Hindlimb muscle (tissue), 1 donor: ENCODE results near the gene KCNJ6. TPM values are rescaled to one million over a fixed set of nuclear protein-coding genes. Genes with fewer than 3 reads are reported as not detected.
A peak's percentile ranks its signal among the peaks of the same experiment; 100 is the strongest.
"Not testable (repeated sequence)": the region's sequence is repeated elsewhere in the genome, so short reads cannot be mapped to it uniquely, and the experiment has no call there.

Experiments
- DNase-seq: peaks from one replicate; pipeline ENCODE4 v3.0.0-alpha.2; 2013
- polyA plus RNA-seq: library from polyadenylated mRNA; unstranded; fragments of 120-200 nt; gene quantifications from one replicate; pipeline ENCODE4 v1.2.1, GENCODE V29; 2013; ENCODE audit not compliant: insufficient read length

Gene KCNJ6
- polyA plus RNA-seq: 1.1 TPM

GRCh38 chr21:37916310-37917051 lies at the start of gene KCNJ6:
TSS of gene KCNJ6 (minus strand) at chr21:37916457. CDS start at chr21:37840682, 75,775 bp downstream.
- DNase-seq: peak; percentile 36

GRCh38 chr21:37965088-37965805 lies 49.0 kb upstream of the KCNJ6 start:
- DNase-seq: no peak

- DNase-seq: no peak
These were observed 42.3 kb upstream of the KCNJ6 start for GRCh38 chr21:37958537-37958936.

- DNase-seq: no peak
These were observed 40.5 kb upstream of the KCNJ6 start for GRCh38 chr21:37956772-37957171.

GRCh38 chr21:37945036-37945435 lies 28.8 kb upstream of the KCNJ6 start:
- DNase-seq: no peak

GRCh38 chr21:37944496-37944895 lies 28.2 kb upstream of the KCNJ6 start:
- no peak for DNase-seq

GRCh38 chr21:37940691-37941090 lies 24.4 kb upstream of the KCNJ6 start:
- no peak for DNase-seq

- no peak for DNase-seq
These were observed 23.6 kb upstream of the KCNJ6 start for GRCh38 chr21:37939838-37940237.

- no peak for DNase-seq
These were observed 23.0 kb upstream of the KCNJ6 start for GRCh38 chr21:37939251-37939650.

- DNase-seq: no peak
These were observed 21.4 kb upstream of the KCNJ6 start for GRCh38 chr21:37937668-37938067.

- DNase-seq: no peak
These were observed 19.9 kb upstream of the KCNJ6 start for GRCh38 chr21:37936010-37936785.

GRCh38 chr21:37932936-37933335 lies 16.7 kb upstream of the KCNJ6 start:
- no peak for DNase-seq

GRCh38 chr21:37927711-37928110 lies 11.5 kb upstream of the KCNJ6 start:
- no peak for DNase-seq

GRCh38 chr21:37921091-37921490 lies 4.8 kb upstream of the KCNJ6 start:
- no peak for DNase-seq

GRCh38 chr21:37920302-37920701 lies 4.0 kb upstream of the KCNJ6 start:
- not testable (repeated sequence) for DNase-seq

- no peak for DNase-seq
These were observed 1.4 kb upstream of the KCNJ6 start for GRCh38 chr21:37917612-37918011.

- no peak for DNase-seq
These were observed 332 bp downstream of the KCNJ6 start for GRCh38 chr21:37915941-37916309.

GRCh38 chr21:37915497-37915911 lies 753 bp downstream of the KCNJ6 start:
- DNase-seq: no peak

- no peak for DNase-seq
These were observed 3.6 kb downstream of the KCNJ6 start for GRCh38 chr21:37912616-37913015.

- no peak for DNase-seq
These were observed 6.3 kb downstream of the KCNJ6 start for GRCh38 chr21:37909936-37910335.

GRCh38 chr21:37908691-37909090 lies 7.6 kb downstream of the KCNJ6 start:
- DNase-seq: no peak

- DNase-seq: no peak
These were observed 9.2 kb downstream of the KCNJ6 start for GRCh38 chr21:37907076-37907475.

GRCh38 chr21:37905291-37905690 lies 11.0 kb downstream of the KCNJ6 start:
- no peak for DNase-seq
